Activated gamma-delta T cell treated with anti-CD3 and anti-CD28 coated beads, Interleukin-2, amount 50 U/mL, for 16 hours (primary cell): ENCODE results near the gene PDPN.
"Not testable (repeated sequence)": the region's sequence is repeated elsewhere in the genome, so short reads cannot be mapped to it uniquely, and the experiment has no call there.

ENCODE experiments used
- DNase-seq: peaks from one replicate; pipeline ENCODE4 v3.0.0-alpha.2; 2020; ENCODE audit warnings: low read depth

PDPN gene

GRCh38 chr1:13583595-13583965, at the start of gene PDPN:
PDPN (plus strand) TSS chr1:13583832; CDS start chr1:13584034, 202 bp downstream.
- DNase-seq = no peak

GRCh38 chr1:13535227-13535626, 48.4 kb upstream of the PDPN start:
- no peak for DNase-seq

GRCh38 chr1:13536571-13536970, 47.1 kb upstream of the PDPN start:
- no peak for DNase-seq

- DNase-seq = no peak
Observed at GRCh38 chr1:13538832-13539231, 44.8 kb upstream of the PDPN start.

- no peak for DNase-seq
Observed at GRCh38 chr1:13539683-13540082, 43.9 kb upstream of the PDPN start.

GRCh38 chr1:13540866-13541265, 42.8 kb upstream of the PDPN start:
- DNase-seq = no peak

- no peak for DNase-seq
Observed at GRCh38 chr1:13541435-13542215, 42.0 kb upstream of the PDPN start.

- no peak for DNase-seq
Observed at GRCh38 chr1:13543451-13544220, 40.0 kb upstream of the PDPN start.

- no peak for DNase-seq
Observed at GRCh38 chr1:13544221-13544556, 39.4 kb upstream of the PDPN start.

GRCh38 chr1:13546791-13547190, 36.8 kb upstream of the PDPN start:
- no peak for DNase-seq

- DNase-seq = no peak
Observed at GRCh38 chr1:13548281-13548680, 35.4 kb upstream of the PDPN start.

- DNase-seq = no peak
Observed at GRCh38 chr1:13549021-13549420, 34.6 kb upstream of the PDPN start.

- no peak for DNase-seq
Observed at GRCh38 chr1:13549521-13549920, 34.1 kb upstream of the PDPN start.

GRCh38 chr1:13550663-13551062, 33.0 kb upstream of the PDPN start:
- DNase-seq = no peak

- DNase-seq = no peak
Observed at GRCh38 chr1:13554798-13555197, 28.8 kb upstream of the PDPN start.

GRCh38 chr1:13556224-13556764, 27.3 kb upstream of the PDPN start:
- no peak for DNase-seq

- DNase-seq = no peak
Observed at GRCh38 chr1:13560541-13560940, 23.1 kb upstream of the PDPN start.

GRCh38 chr1:13562981-13563380, 20.7 kb upstream of the PDPN start:
- DNase-seq = not testable (repeated sequence)

- no peak for DNase-seq
Observed at GRCh38 chr1:13564073-13564472, 19.6 kb upstream of the PDPN start.

- DNase-seq = not testable (repeated sequence)
Observed at GRCh38 chr1:13570435-13570834, 13.2 kb upstream of the PDPN start.

GRCh38 chr1:13570924-13571323, 12.7 kb upstream of the PDPN start:
- DNase-seq = no peak

- no peak for DNase-seq
Observed at GRCh38 chr1:13573586-13573985, 10.0 kb upstream of the PDPN start.

- no peak for DNase-seq
Observed at GRCh38 chr1:13576926-13577325, 6.7 kb upstream of the PDPN start.
